T-cell (primary cell): Measurements from ENCODE around the gene GALNS. TPM values are rescaled to one million over a fixed set of nuclear protein-coding genes. Genes with fewer than 3 reads are reported as not detected.

ENCODE experiments used
- ATAC-seq, 4 experiments: fragments of 200-7000 bp in 3 of 4; fragments of 150-1000 bp in 1 of 4; cut with Tn5 transposase; replicated peaks in 1 of 4; 1 replicate in 3 of 4; 2 replicates in 1 of 4; pipeline ENCODE4 v1.10.0; 2021; ENCODE audit warnings: moderate library complexity in 3 of 4, mild to moderate bottlenecking in 2 of 4, moderate number of reproducible peaks in 1 of 4
- CTCF ChIA-PET, 2 donors: fragments of 300-600 bp; sonication (Branson Sonifier 250); formaldehyde crosslinking; loops; one replicate each; lab custom pipeline; 2022; ENCODE audit warnings: antibody characterized with exemption in 2 of 2; lab: Charles Lee
- POLR2A ChIA-PET, 2 donors: fragments of 300-600 bp; sonication (Branson Sonifier 250); formaldehyde crosslinking; loops; one replicate each; lab custom pipeline; 2022; ENCODE audit warnings: antibody characterized with exemption in 2 of 2; lab: Charles Lee
- DNase-seq, 35 experiments: peaks; one replicate each; pipeline versions ENCODE4 v3.0.0 to v3.0.0-alpha.2; 2013 to 2023
- H3K27ac ChIP-seq: one replicate; pipeline ENCODE4 v1.5.1; 2013; ENCODE audit warnings: low read length
- H3K27me3 ChIP-seq, 2 experiments: replicated peaks in 1 of 2; 1 replicate in 1 of 2; 2 replicates in 1 of 2; pipeline versions ENCODE4 v1.6.1 to v1.7.0; 2013; ENCODE audit warnings: low read length in 1 of 2, mixed read lengths in 1 of 2; ENCODE audit not compliant: control insufficient read depth in 2 of 2, insufficient read depth in 2 of 2; ENCODE audit errors: extremely low read depth in 1 of 2
- H3K36me3 ChIP-seq, 2 donors: 1 replicate in 1 of 2; 2 replicates in 1 of 2; pipeline versions ENCODE4 v1.6.1 to v1.7.0; 2013; ENCODE audit warnings: low read length in 1 of 2; ENCODE audit not compliant: control insufficient read depth in 2 of 2, insufficient read depth in 1 of 2; ENCODE audit errors: extremely low read depth in 1 of 2
- H3K4me1 ChIP-seq, 2 experiments: 1 replicate in 1 of 2; 2 replicates in 1 of 2; pipeline versions ENCODE4 v1.6.1 to v1.7.0; 2013; ENCODE audit warnings: low read length in 2 of 2, mixed read lengths in 1 of 2; ENCODE audit not compliant: insufficient read depth in 2 of 2, control insufficient read depth in 1 of 2; ENCODE audit errors: extremely low read depth in 1 of 2
- H3K4me3 ChIP-seq, 2 donors: 1 replicate in 1 of 2; 2 replicates in 1 of 2; pipeline versions ENCODE4 v1.5.1 to v1.7.0; 2013; ENCODE audit warnings: mild to moderate bottlenecking in 2 of 2, low read length in 1 of 2, moderate library complexity in 1 of 2; ENCODE audit not compliant: control insufficient read depth in 1 of 2; ENCODE audit errors: extremely low read depth in 1 of 2
- H3K9me3 ChIP-seq: 2 replicates; pipeline ENCODE4 v1.7.0; 2013
- H3K27ac Mint-ChIP-seq, 2 donors: one replicate each; pipeline ENCODE4 v1.8.0; 2020 to 2021; ENCODE audit warnings: mild to moderate bottlenecking in 2 of 2, mixed read lengths in 2 of 2
- H3K27me3 Mint-ChIP-seq, 2 donors: one replicate each; pipeline ENCODE4 v1.8.0; 2021 to 2022; ENCODE audit warnings: mixed read lengths in 2 of 2
- H3K36me3 Mint-ChIP-seq: one replicate; pipeline ENCODE4 v1.8.0; 2021; ENCODE audit warnings: mixed read lengths
- H3K4me1 Mint-ChIP-seq, 3 donors: one replicate each; pipeline ENCODE4 v1.8.0; 2020 to 2022; ENCODE audit warnings: mixed read lengths in 3 of 3, mild to moderate bottlenecking in 1 of 3
- H3K4me3 Mint-ChIP-seq, 3 donors: one replicate each; pipeline ENCODE4 v1.8.0; 2020 to 2022; ENCODE audit warnings: mild to moderate bottlenecking in 3 of 3, mixed read lengths in 3 of 3, moderate library complexity in 3 of 3
- H3K9me3 Mint-ChIP-seq, 3 donors: one replicate each; pipeline ENCODE4 v1.8.0; 2020 to 2022; ENCODE audit warnings: mixed read lengths in 3 of 3
- WGBS: methylation state at CpG from one replicate; pipeline ENCODE4 v1.1.5; 2013; ENCODE audit warnings: missing lambda C conversion rate; ENCODE audit not compliant: insufficient coverage; 5-methylcytosine and 5-hydroxymethylcytosine counted together
- total RNA-seq, 35 experiments: library from RNA in 6 of 35; stranded (reverse) in 6 of 35; fragments of 120-200 nt in 1 of 35; gene quantifications; one replicate each; pipeline versions ENCODE4 v1.2.1 to v1.2.4 and lab custom pipeline; 2013 to 2026

GALNS gene
- total RNA-seq, 5 donors from 2014 or later (not counting 1 experiment from before 2014, with no cell fraction given), result 47.6 to 68.4 (median 58.4) TPM

- Histone ChIP-seq H3K36me3 (no peaks in the 10 kb centered on the region), H3K27me3 (peaks cover 0 to 28% of the 10 kb centered on the region in 2 experiments), H3K4me3 (no peak overlapping the region), H3K4me1 (peaks cover 0 to 10% of the 10 kb centered on the region in 2 experiments), H3K27ac (no peak overlapping the region), H3K9me3 (no peaks in the 10 kb centered on the region)
- CTCF ChIA-PET, result no interaction called here
- DNase-seq, result no peak
- H3K9me3 Mint-ChIP-seq, result no peaks in the 10 kb centered on the region
- H3K4me3 Mint-ChIP-seq, result no peak overlapping the region
- H3K27me3 Mint-ChIP-seq, result peaks cover 0 to 3% of the 10 kb centered on the region in 2 donors
- H3K4me1 Mint-ChIP-seq, result peaks cover 0 to 7% (median 2%) of the 10 kb centered on the region in 3 donors
- H3K36me3 Mint-ChIP-seq, result no peaks in the 10 kb centered on the region
- ATAC-seq, result no peak
- WGBS, result 92% methylated on average over 36 of the region's 36 CpGs
- POLR2A ChIA-PET, result no interaction called here
- no peak overlapping the region for H3K27ac Mint-ChIP-seq
These were observed 23.7 kb upstream of the GALNS start for GRCh38 chr16:88880226-88881006.

- peaks cover 0 to 10% of the 10 kb centered on the region in 2 experiments for H3K4me1 ChIP-seq
- Mint-ChIP-seq H3K4me1 (peaks cover 0 to 7% (median 2%) of the 10 kb centered on the region in 3 donors), H3K4me3 (no peak overlapping the region), H3K36me3 (no peaks in the 10 kb centered on the region), H3K9me3 (no peaks in the 10 kb centered on the region), H3K27ac (no peak overlapping the region), H3K27me3 (peaks cover 0 to 3% of the 10 kb centered on the region in 2 donors)
- CTCF ChIA-PET, result no interaction called here
- H3K36me3 ChIP-seq, result no peaks in the 10 kb centered on the region
- peaks cover 0 to 28% of the 10 kb centered on the region in 2 experiments for H3K27me3 ChIP-seq
- no peak overlapping the region for H3K4me3 ChIP-seq
- no peaks in the 10 kb centered on the region for H3K9me3 ChIP-seq
- no peak overlapping the region for H3K27ac ChIP-seq
- 89% methylated on average over 10 of the region's 11 CpGs for WGBS
- ATAC-seq, result no peak
- DNase-seq, result no peak
- POLR2A ChIA-PET, result no interaction called here
These were observed 23.0 kb upstream of the GALNS start for GRCh38 chr16:88879788-88880055.

GRCh38 chr16:88878967-88879787 is 22.4 kb upstream of the GALNS start:
- peaks cover 0 to 28% of the 10 kb centered on the region in 2 experiments for H3K27me3 ChIP-seq
- no peaks in the 10 kb centered on the region for H3K9me3 Mint-ChIP-seq
- DNase-seq (no peak), ATAC-seq (no peak)
- 89% methylated on average over 45 of the region's 45 CpGs for WGBS
- H3K27me3 Mint-ChIP-seq, result peaks cover 0 to 3% of the 10 kb centered on the region in 2 donors
- CTCF ChIA-PET, result no interaction called here
- H3K36me3 ChIP-seq, result no peaks in the 10 kb centered on the region
- no peak overlapping the region for H3K4me3 Mint-ChIP-seq
- H3K9me3 ChIP-seq, result no peaks in the 10 kb centered on the region
- no peak overlapping the region for H3K27ac Mint-ChIP-seq
- no peak overlapping the region for H3K27ac ChIP-seq
- H3K36me3 Mint-ChIP-seq, result no peaks in the 10 kb centered on the region
- POLR2A ChIA-PET, result no interaction called here
- no peak overlapping the region for H3K4me3 ChIP-seq
- H3K4me1 ChIP-seq, result peaks cover 0 to 10% of the 10 kb centered on the region in 2 experiments
- H3K4me1 Mint-ChIP-seq, result peaks cover 0 to 7% (median 2%) of the 10 kb centered on the region in 3 donors

GRCh38 chr16:88878356-88878755 is 21.6 kb upstream of the GALNS start:
- Mint-ChIP-seq H3K27me3 (peaks cover 0 to 3% of the 10 kb centered on the region in 2 donors), H3K9me3 (no peaks in the 10 kb centered on the region), H3K36me3 (no peaks in the 10 kb centered on the region), H3K27ac (no peak overlapping the region), H3K4me3 (no peak overlapping the region), H3K4me1 (peaks cover 0 to 7% (median 2%) of the 10 kb centered on the region in 3 donors)
- no peak for DNase-seq
- ChIA-PET CTCF (no interaction called here), POLR2A (no interaction called here)
- Histone ChIP-seq H3K27ac (no peak overlapping the region), H3K4me1 (peaks cover 0 to 10% of the 10 kb centered on the region in 2 experiments), H3K27me3 (peaks cover 0 to 33% of the 10 kb centered on the region in 2 experiments), H3K4me3 (no peak overlapping the region), H3K36me3 (no peaks in the 10 kb centered on the region), H3K9me3 (no peaks in the 10 kb centered on the region)
- ATAC-seq, result no peak
- WGBS, result 89% methylated on average over 16 of the region's 20 CpGs

GRCh38 chr16:88877564-88878289 is 21.0 kb upstream of the GALNS start:
- Histone ChIP-seq H3K9me3 (no peaks in the 10 kb centered on the region), H3K36me3 (no peaks in the 10 kb centered on the region), H3K27ac (no peak overlapping the region), H3K4me3 (no peak overlapping the region), H3K27me3 (peaks cover 0 to 36% of the 10 kb centered on the region in 2 experiments), H3K4me1 (peaks cover 0 to 9% of the 10 kb centered on the region in 2 experiments)
- H3K9me3 Mint-ChIP-seq, result no peaks in the 10 kb centered on the region
- H3K27ac Mint-ChIP-seq, result no peak overlapping the region
- ChIA-PET CTCF (no interaction called here), POLR2A (no interaction called here)
- no peaks in the 10 kb centered on the region for H3K36me3 Mint-ChIP-seq
- peaks cover 0 to 8% of the 10 kb centered on the region in 2 donors for H3K27me3 Mint-ChIP-seq
- no peak overlapping the region for H3K4me3 Mint-ChIP-seq
- 88% methylated on average over 5 of the region's 20 CpGs for WGBS
- DNase-seq (no peak), ATAC-seq (no peak)
- peaks cover 0 to 5% (median 2%) of the 10 kb centered on the region in 3 donors for H3K4me1 Mint-ChIP-seq

GRCh38 chr16:88876942-88877526 is 20.3 kb upstream of the GALNS start:
- CTCF ChIA-PET, result no interaction called here

More at GRCh38 chr16:88876942-88877526, 20.3 kb upstream of the GALNS start:
- H3K36me3 Mint-ChIP-seq, result no peaks in the 10 kb centered on the region
- DNase-seq, result no peak
- no peak overlapping the region for H3K4me3 Mint-ChIP-seq
- no peak overlapping the region for H3K27ac Mint-ChIP-seq
- no peaks in the 10 kb centered on the region for H3K36me3 ChIP-seq
- no peaks in the 10 kb centered on the region for H3K9me3 ChIP-seq
- H3K4me1 Mint-ChIP-seq, result no peaks in the 10 kb centered on the region
- H3K27me3 Mint-ChIP-seq, result peaks cover 0 to 9% of the 10 kb centered on the region in 2 donors
- no peak for ATAC-seq
- peaks cover 0 to 42% of the 10 kb centered on the region in 2 experiments for H3K27me3 ChIP-seq
- H3K9me3 Mint-ChIP-seq, result no peaks in the 10 kb centered on the region
- 83% methylated on average over 25 of the region's 33 CpGs for WGBS
- POLR2A ChIA-PET, result no interaction called here
- no peak overlapping the region for H3K27ac ChIP-seq
- no peak overlapping the region for H3K4me3 ChIP-seq
- H3K4me1 ChIP-seq, result peaks cover 0 to 2% of the 10 kb centered on the region in 2 experiments
